ENCODE results near the gene UBE2O.

- TF ChIP-seq GATA2 (IDR thresholded peaks at IDR 0.05; ENCODE audit: low read depth, low read length) (no peak), GATA3 (IDR thresholded peaks at IDR 0.05; ENCODE audit: low read depth, low read length) (no peak)
Measured at GRCh38 chr17:76432712-76433336, 20.1 kb downstream of the UBE2O start.
